Measurements from ENCODE around the gene LMAN2.

The LMAN2 gene

GRCh38 chr5:177314376-177315342 is 36.8 kb downstream of the LMAN2 start:
- DNase-seq (ENCODE audit: low read depth): no peak
- H3K27me3 ChIP-seq (replicated peaks; ENCODE audit: control insufficient read depth, insufficient read depth, low read length): no peaks in the 10 kb centered on the region
- H3K4me3 ChIP-seq (ENCODE audit: low read length): no peak overlapping the region
- H3K9me3 ChIP-seq (ENCODE audit: control insufficient read depth, low read length): no peaks in the 10 kb centered on the region
- no peak overlapping the region for H3K9ac ChIP-seq (ENCODE audit: low read length)
- peaks cover 4% of the 10 kb centered on the region for H3K4me1 ChIP-seq (ENCODE audit: control insufficient read depth, insufficient read depth, low read length)
- peaks cover 5% of the 10 kb centered on the region for H3K36me3 ChIP-seq (ENCODE audit: control insufficient read depth, insufficient read depth, low read length, severe bottlenecking)

GRCh38 chr5:177313561-177314259 is 37.8 kb downstream of the LMAN2 start:
- H3K9ac ChIP-seq (ENCODE audit: low read length): no peak overlapping the region
- H3K9me3 ChIP-seq (ENCODE audit: control insufficient read depth, low read length): no peaks in the 10 kb centered on the region
- H3K36me3 ChIP-seq (ENCODE audit: control insufficient read depth, insufficient read depth, low read length, severe bottlenecking): peaks cover 5% of the 10 kb centered on the region
- no peak overlapping the region for H3K4me3 ChIP-seq (ENCODE audit: low read length)
- no peaks in the 10 kb centered on the region for H3K27me3 ChIP-seq (replicated peaks; ENCODE audit: control insufficient read depth, insufficient read depth, low read length)
- no peak for DNase-seq (ENCODE audit: low read depth)
- peaks cover 4% of the 10 kb centered on the region for H3K4me1 ChIP-seq (ENCODE audit: control insufficient read depth, insufficient read depth, low read length)

GRCh38 chr5:177312649-177313181 is 38.8 kb downstream of the LMAN2 start:
- H3K4me1 ChIP-seq (ENCODE audit: control insufficient read depth, insufficient read depth, low read length): peaks cover 7% of the 10 kb centered on the region
- no peak overlapping the region for H3K4me3 ChIP-seq (ENCODE audit: low read length)
- no peaks in the 10 kb centered on the region for H3K27me3 ChIP-seq (replicated peaks; ENCODE audit: control insufficient read depth, insufficient read depth, low read length)
- DNase-seq (ENCODE audit: low read depth): no peak
- H3K36me3 ChIP-seq (ENCODE audit: control insufficient read depth, insufficient read depth, low read length, severe bottlenecking): peaks cover 5% of the 10 kb centered on the region
- no peak overlapping the region for H3K9ac ChIP-seq (ENCODE audit: low read length)
- H3K9me3 ChIP-seq (ENCODE audit: control insufficient read depth, low read length): no peaks in the 10 kb centered on the region

GRCh38 chr5:177311723-177312648 is 39.5 kb downstream of the LMAN2 start, which contains the start of gene MXD3:
TSS of gene MXD3 (minus strand) at chr5:177311898. CDS start at chr5:177311830, 68 bp downstream.
- H3K36me3 ChIP-seq (ENCODE audit: control insufficient read depth, insufficient read depth, low read length, severe bottlenecking): peaks cover 2% of the 10 kb centered on the region
- no peak within 1 kb of the TSS for H3K9ac ChIP-seq (ENCODE audit: low read length)
- peak within 1 kb of the TSS; percentile 84 for H3K4me3 ChIP-seq (ENCODE audit: low read length)
- peaks cover 14% of the 10 kb centered on the region for H3K4me1 ChIP-seq (ENCODE audit: control insufficient read depth, insufficient read depth, low read length)
- peak; percentile 98 for DNase-seq (ENCODE audit: low read depth)
- no peaks in the 10 kb centered on the region for H3K27me3 ChIP-seq (replicated peaks; ENCODE audit: control insufficient read depth, insufficient read depth, low read length)
- no peaks in the 10 kb centered on the region for H3K9me3 ChIP-seq (ENCODE audit: control insufficient read depth, low read length)

DNA sequence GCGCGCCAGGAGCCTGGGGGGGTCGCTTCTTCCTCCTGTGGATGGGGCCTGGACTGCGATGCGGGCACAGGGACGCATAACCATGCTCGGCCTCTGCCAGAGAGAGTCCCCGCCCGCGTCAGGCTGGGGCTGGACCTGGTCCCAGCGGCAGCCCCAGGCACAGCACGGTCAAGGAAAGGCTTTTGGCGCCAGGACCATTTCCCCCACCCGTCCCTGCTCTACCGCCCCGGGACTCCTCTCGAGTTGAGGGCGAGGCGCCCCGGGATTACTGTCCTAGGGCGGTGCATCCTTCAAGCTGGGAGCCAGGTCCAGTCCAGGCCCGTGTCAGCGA is 40.1 kb downstream of the LMAN2 start:
- peaks cover 8% of the 10 kb centered on the region for H3K36me3 ChIP-seq (ENCODE audit: control insufficient read depth, insufficient read depth, low read length, severe bottlenecking)
- DNase-seq (ENCODE audit: low read depth): peak; percentile 44
- H3K4me1 ChIP-seq (ENCODE audit: control insufficient read depth, insufficient read depth, low read length): peaks cover 20% of the 10 kb centered on the region
- H3K4me3 ChIP-seq (ENCODE audit: low read length): peak overlapping the region; percentile 84
- H3K9ac ChIP-seq (ENCODE audit: low read length): no peak overlapping the region
- H3K27me3 ChIP-seq (replicated peaks; ENCODE audit: control insufficient read depth, insufficient read depth, low read length): no peaks in the 10 kb centered on the region
- no peaks in the 10 kb centered on the region for H3K9me3 ChIP-seq (ENCODE audit: control insufficient read depth, low read length)

GRCh38 chr5:177310757-177311391 is 40.6 kb downstream of the LMAN2 start:
- no peak overlapping the region for H3K9ac ChIP-seq (ENCODE audit: low read length)
- peaks cover 24% of the 10 kb centered on the region for H3K4me1 ChIP-seq (ENCODE audit: control insufficient read depth, insufficient read depth, low read length)
- H3K9me3 ChIP-seq (ENCODE audit: control insufficient read depth, low read length): no peaks in the 10 kb centered on the region
- DNase-seq (ENCODE audit: low read depth): no peak
- H3K36me3 ChIP-seq (ENCODE audit: control insufficient read depth, insufficient read depth, low read length, severe bottlenecking): peaks cover 13% of the 10 kb centered on the region
- H3K4me3 ChIP-seq (ENCODE audit: low read length): no peak overlapping the region
- H3K27me3 ChIP-seq (replicated peaks; ENCODE audit: control insufficient read depth, insufficient read depth, low read length): no peaks in the 10 kb centered on the region

GRCh38 chr5:177310332-177310731 is 41.1 kb downstream of the LMAN2 start:
- Histone ChIP-seq H3K4me1 (ENCODE audit: control insufficient read depth, insufficient read depth, low read length) (peaks cover 30% of the 10 kb centered on the region), H3K9ac (ENCODE audit: low read length) (no peak overlapping the region), H3K4me3 (ENCODE audit: low read length) (no peak overlapping the region), H3K9me3 (ENCODE audit: control insufficient read depth, low read length) (no peaks in the 10 kb centered on the region), H3K36me3 (ENCODE audit: control insufficient read depth, insufficient read depth, low read length, severe bottlenecking) (peaks cover 16% of the 10 kb centered on the region), H3K27me3 (replicated peaks; ENCODE audit: control insufficient read depth, insufficient read depth, low read length) (no peaks in the 10 kb centered on the region)
- no peak for DNase-seq (ENCODE audit: low read depth)

DNA sequence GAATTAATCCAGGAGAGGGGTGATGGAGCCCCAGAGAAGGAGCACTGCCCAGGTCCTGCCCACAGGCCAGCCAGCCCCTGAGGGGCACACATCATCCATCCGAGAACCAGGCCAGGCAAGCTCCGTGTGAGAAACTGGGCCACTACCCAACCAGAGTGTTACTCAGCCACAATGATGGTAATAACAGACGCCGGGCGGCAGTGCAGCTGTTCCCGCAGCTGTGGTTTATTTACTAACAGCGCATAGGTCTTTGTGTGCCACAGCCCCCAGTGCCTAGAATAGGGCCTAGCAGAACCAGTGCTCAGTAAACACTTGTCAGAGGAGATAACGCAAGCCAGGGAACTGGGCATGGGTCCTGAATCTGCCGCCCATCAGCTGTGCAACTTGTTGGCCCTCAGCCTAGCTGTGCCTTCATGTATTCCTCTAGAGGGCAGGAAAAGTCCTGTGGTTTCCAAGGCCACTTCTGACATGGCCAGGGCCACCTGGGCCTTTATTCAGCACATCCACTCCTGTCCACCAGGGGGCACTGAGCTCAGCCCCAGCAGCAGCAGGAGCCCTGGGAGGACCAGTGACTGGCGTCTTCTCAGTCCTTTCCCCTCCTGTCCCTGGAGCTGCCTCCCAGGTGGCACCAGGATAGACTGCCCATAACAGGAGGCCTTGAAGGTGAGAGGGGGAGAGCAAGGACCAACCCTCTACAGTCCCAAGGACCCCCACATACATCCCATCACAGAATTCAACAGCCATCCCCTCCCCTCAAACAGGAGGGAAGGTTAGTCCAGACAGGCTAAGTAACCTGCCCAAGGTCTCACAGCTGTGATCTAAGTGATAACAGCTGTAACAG is 41.9 kb downstream of the LMAN2 start:
- no peak overlapping the region for H3K4me3 ChIP-seq (ENCODE audit: low read length)
- H3K36me3 ChIP-seq (ENCODE audit: control insufficient read depth, insufficient read depth, low read length, severe bottlenecking): peaks cover 16% of the 10 kb centered on the region
- H3K9ac ChIP-seq (ENCODE audit: low read length): no peak overlapping the region
- no peaks in the 10 kb centered on the region for H3K9me3 ChIP-seq (ENCODE audit: control insufficient read depth, low read length)
- peaks cover 37% of the 10 kb centered on the region for H3K4me1 ChIP-seq (ENCODE audit: control insufficient read depth, insufficient read depth, low read length)
- H3K27me3 ChIP-seq (replicated peaks; ENCODE audit: control insufficient read depth, insufficient read depth, low read length): no peaks in the 10 kb centered on the region
- peak; percentile 75 for DNase-seq (ENCODE audit: low read depth)

DNA sequence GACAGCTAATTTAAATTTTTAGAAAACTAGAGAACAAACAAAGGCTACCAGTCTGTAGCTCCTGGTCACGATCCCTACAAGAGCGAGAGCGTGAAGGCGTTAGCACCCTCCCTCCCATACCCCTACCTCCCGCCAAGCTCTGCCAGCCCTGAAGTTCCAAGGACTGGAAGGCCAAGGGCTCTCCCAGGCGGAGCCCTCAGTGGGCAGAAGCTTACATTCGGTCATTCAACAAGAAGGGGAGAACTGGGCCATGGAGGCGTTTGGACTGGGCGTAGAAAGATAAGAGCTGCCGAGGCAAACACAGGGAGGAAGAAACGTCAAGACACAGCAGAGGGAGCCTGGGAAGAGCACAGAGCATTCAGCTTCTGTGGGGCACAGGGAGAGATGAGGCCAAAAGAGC is 42.7 kb downstream of the LMAN2 start:
- peaks cover 16% of the 10 kb centered on the region for H3K36me3 ChIP-seq (ENCODE audit: control insufficient read depth, insufficient read depth, low read length, severe bottlenecking)
- DNase-seq (ENCODE audit: low read depth): no peak
- no peak overlapping the region for H3K9ac ChIP-seq (ENCODE audit: low read length)
- H3K9me3 ChIP-seq (ENCODE audit: control insufficient read depth, low read length): no peaks in the 10 kb centered on the region
- H3K4me3 ChIP-seq (ENCODE audit: low read length): no peak overlapping the region
- peaks cover 41% of the 10 kb centered on the region for H3K4me1 ChIP-seq (ENCODE audit: control insufficient read depth, insufficient read depth, low read length)
- H3K27me3 ChIP-seq (replicated peaks; ENCODE audit: control insufficient read depth, insufficient read depth, low read length): no peaks in the 10 kb centered on the region

Measured in adipocyte (in vitro differentiated cells).